Ishikawa (cell line): ENCODE data around the gene ROM1.

Experiments
- EP300 ChIP-seq: IDR thresholded peaks from 2 replicates; pipeline ENCODE4 v1.6.1; 2012; ENCODE audit warnings: borderline replicate concordance
- FOXM1 ChIP-seq: IDR thresholded peaks from 2 replicates; pipeline ENCODE4 v1.6.1; 2012; ENCODE audit warnings: low read depth, borderline replicate concordance
- NFIC ChIP-seq: IDR thresholded peaks from 2 replicates; pipeline ENCODE4 v1.6.1; 2012
- REST ChIP-seq: IDR thresholded peaks from 2 replicates; pipeline ENCODE4 v1.6.1; 2012; ENCODE audit warnings: low read depth, mild to moderate bottlenecking
- TAF1 ChIP-seq: IDR thresholded peaks from 2 replicates; pipeline ENCODE4 v1.6.1; 2012; ENCODE audit warnings: low read depth, mild to moderate bottlenecking
- TCF12 ChIP-seq: IDR thresholded peaks from 2 replicates; pipeline ENCODE4 v1.6.1; 2012; ENCODE audit warnings: low read depth
- YY1 ChIP-seq: IDR thresholded peaks from 2 replicates; pipeline ENCODE4 v1.6.1; 2012; ENCODE audit warnings: low read depth

GRCh38 chr11:62579252-62579651, 33.8 kb upstream of the ROM1 start:
- TF ChIP-seq TAF1 (no peak), REST (no peak), TCF12 (no peak), FOXM1 (no peak), EP300 (no peak), YY1 (no peak), NFIC (no peak)
